ENCODE results near the gene TMEM44.

Gene TMEM44

DNA sequence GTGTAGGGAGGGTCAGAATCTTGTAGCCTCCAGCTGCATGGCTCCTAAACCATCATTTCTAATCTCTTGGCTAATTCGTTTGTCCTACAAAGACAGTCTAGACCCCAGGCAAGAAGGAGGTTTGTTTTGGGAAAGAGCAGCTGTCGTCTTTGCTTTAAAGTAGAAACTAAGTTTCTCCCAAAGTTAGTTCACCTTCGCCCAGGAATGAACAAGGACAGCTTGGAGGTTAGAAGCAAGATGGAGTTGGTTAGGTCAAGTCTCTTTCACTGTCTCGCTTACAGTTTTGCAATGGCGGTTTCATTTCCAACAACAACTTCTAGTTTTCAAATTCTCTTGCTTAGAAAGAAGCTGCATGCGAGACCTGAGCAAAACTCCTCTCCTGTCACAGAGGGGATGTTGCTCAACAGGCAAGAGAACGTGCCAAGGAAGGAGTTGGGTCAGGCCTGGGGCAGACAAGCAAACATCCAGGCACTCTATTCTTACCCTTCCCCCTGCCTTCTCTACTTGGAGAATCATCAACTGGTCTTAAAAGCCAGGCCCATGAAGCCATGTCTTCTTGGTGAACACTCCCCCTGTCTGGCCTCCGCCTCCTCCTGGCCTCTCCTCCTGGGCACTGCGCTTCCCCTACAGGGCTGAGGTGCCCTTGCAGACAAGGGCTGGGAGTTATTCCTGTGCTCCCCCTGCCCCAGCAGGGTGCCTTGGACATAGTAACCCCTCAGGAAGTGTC is 57.6 kb downstream of the TMEM44 start:
- DNase-seq, result no peak

DNA sequence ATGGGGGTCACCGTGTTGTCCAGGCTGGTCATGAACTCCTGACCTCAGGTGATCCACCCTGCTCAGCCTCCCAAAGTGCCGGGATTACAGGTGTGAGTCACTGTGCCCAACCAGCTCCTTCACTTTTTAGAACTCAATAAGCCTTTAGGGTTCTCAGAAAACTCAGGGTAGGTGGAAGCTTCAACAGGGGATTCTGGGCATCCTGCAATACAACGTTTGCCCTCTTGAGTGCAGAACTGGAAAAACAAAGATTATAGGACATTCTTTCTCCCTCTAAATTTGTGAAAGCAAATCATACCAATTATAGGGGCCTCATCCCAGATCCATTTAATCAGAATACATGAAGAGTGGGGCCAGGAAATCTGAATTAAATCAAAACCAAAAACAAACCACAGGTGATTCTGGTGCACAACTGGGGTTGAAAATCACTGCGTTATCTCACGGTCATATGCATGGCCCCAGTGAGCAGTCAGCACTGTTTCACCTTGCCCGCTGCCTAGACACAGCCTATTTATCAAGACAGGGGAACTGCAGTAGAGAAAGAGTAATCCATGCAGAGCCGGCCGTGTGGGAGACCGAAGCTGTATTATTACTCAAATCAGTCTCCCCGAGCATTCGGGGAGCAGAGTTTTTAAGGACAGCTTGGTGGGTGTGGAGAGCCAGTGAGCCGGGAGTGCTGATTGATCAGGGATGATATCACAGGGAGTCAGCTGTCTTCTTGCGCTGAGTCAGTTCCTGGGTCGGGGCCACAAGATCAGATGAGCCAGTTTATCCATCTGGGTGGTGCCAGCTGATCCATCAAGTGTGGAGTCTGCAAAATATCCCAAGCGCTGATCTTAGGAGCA is 58.4 kb downstream of the TMEM44 start:
- no peak for DNase-seq

DNA sequence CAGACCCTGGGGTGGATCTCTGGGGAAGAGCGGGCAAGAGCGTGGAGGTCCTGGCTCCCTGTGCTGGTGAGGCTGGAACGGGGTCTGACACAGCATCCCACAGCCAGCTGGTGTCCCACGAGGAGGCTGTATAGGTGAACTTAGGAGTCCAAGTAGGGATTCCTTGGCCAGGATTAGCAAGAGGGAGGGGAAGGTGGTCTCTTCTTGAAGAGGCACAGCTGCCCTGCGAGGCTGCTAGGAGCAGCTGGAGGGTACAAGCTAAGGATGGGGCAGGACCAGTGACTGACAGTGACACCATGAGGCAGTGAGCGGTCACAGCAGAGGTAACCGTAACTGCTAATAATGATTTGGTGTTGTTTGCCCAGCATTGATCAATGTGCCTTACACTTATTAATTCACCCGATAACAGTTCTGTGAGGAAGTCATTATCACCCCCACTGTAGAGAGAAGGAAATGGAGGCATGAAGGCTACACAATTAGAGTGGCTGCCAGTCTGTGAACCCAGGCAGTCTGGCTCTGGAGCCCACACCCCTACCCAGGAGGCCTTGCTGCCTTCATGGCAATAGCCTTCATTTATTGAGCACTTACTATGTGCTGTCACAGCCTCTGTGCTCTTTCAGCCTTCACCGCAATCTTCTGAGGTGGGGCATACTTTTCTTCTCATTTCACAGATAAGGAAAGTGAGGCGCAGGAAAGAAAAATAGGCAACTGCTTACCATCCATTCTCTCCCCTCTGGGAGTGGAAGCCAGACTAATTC is 59.4 kb downstream of the TMEM44 start:
- no peak for DNase-seq

DNA sequence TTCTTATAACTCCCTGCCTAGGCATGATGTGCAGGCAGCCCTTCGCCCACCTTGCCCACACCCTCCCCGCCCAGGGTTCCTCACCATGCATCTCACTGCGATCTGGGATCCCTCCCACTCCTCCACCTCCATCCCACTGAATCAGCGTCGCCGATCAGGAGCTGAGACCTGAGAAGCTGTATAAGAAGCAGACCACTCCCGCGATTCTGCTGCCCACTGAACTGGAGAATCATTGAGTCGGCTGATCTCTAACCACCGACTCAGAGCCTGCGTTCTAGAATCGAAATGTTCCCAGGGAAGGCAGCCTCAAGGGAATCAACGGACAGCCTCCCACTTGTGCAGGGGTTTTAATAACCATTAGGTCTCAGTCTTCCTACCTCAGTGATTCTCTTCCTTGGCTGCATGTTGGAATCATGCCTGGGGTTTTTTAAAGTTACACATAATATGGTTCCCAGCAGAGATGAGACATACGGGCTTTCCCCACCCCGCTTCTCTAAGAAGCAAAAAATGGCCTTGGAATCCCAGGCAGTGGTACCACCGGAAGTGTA is 60.2 kb downstream of the TMEM44 start:
- DNase-seq, result no peak

DNA sequence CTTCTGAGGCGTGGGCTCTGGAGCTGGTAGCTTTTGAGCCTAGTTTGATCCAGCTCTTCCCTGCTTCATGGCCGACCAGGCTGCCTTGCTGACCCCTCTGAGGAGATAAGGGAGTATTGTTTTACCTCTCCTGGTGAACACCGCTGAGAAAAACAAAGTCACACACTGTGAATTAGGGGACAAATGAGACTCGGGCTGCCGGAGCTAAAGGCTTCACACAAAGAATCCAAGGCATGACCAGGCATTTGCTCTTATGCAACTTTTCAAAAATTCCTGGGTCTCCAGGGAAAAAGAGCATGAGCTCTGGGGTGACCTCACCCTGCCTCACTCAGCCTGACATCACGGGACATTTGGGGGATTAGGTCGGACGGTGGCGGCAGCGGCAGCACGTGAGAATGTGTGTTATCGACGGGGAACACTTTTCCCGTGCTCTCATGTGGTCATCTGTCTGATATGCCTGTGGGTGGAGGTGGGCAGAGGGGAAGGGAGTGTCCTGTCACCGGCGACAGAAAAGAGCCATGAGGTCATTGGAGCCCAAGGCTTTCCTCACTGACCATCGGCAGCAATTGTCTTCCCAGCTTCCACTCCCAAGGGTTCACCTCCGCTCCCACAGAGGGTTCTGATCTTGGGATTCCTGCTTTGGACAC is 61.0 kb downstream of the TMEM44 start:
- DNase-seq, result no peak

DNA sequence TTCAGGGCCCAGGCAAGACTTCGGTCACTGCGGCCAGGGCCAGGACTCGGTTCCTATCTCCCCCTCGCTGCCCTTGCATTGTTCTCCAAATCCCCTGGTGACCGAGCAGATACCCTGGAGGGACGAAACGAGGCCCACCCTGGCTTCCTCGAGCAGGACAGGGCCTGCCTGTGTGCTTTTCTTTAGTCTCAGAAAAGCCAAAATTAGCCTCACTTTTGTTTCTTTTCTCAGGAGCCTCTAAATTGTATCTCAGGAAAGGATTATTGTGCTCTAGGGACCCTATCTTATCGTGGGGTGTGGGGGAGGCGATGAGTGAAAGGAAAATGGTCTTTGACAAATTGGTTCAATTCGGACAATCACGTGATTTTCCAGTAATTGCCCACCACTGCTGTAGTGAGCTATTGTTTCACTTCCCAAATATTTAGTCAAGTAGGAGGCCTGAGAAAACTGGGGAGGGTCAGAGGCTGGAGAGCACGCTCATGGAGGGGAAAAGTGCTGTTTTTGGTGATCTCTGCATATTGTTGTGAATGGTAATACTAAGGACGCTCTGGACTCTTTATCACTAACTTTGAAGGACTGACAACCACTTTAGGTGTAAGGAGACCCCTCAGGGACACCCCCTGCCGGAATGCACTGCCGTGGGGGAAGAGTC is 61.6 kb downstream of the TMEM44 start:
- no peak for DNase-seq

DNA sequence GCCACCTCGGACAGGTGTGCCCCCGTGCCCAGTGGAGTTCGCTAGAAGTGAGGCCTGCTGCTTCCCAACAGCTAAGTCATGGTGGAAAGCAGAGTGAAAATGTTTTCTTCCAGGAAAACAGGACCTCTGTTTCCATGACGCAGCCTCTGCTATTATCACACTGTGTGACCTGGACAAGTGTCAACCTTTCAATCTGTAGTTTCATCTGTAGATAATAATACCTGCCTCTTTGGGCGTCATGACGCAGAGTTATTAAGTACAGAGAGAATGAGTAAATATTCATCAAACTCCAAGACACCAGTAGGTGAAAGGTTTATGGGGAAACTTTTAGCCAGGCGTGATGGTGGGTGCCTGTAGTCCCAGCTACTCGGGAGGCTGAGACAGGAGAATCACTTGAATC is 62.3 kb downstream of the TMEM44 start:
- DNase-seq, result no peak

DNA sequence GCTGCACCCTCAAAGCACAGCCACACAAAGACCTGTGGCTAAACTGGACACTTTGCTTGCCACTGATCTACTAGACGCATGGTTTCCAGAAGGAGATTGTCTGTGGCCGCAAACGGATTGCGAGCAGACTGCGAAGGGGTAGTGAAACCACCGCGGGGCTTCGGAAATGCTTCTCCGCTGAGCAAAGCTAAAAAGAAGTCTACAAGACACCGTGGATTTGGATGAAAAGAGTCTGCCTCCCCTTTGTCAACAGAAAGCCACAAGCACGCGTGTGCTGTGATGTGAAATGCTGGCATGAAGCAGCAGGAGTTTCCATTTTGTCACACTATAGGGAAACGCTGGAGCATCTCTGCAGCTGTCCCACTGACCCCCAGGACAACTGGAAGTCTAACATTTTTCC is 63.0 kb downstream of the TMEM44 start:
- DNase-seq, result no peak

DNA sequence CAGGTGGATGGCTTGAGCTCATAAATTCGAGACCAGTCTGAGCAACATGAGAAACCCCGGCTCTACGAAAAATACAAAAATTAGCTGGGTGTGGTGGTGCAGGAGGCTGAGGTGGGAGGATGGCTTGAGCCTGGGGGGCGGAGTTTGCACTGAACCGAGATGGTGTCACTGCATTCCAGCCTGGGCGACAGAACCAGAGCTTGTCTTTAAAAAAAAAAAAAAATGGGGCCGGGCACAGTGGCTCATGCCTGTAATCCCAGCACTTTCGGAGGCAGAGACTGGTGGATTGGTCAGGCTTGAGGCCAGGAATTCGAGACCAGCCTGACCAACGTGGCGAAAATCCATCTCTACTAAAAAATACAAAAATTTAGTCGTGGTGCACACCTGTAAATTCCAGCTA is 64.0 kb downstream of the TMEM44 start:
- no peak for DNase-seq

DNA sequence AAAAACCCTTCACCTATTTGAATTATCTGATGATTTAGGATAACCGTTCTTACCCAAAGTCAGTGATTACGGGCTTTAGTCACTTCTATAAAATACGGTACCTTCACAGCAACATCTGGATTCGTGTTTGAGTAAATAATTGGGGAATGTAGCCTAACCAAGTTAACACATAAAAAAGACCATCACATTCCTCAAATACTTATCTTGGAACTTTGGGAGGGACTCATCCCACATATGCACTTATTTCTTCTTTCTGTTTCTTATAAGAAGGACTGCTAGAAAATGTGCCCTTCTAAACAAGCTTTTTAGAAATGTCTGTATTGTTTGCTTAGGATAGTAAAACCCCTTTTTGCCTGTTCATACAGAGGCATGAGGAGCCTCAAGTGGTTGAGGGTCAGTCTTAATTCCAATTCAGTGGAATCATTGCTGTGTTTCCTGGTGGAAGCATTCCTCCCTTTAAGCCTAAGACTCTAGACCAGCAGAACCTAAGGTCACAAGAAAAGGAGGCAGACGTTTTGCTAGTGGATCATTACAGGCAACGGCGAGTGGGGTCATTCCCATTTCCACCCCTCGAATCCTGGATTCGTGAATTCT is 67.5 kb downstream of the TMEM44 start:
- no peak for DNase-seq

DNA sequence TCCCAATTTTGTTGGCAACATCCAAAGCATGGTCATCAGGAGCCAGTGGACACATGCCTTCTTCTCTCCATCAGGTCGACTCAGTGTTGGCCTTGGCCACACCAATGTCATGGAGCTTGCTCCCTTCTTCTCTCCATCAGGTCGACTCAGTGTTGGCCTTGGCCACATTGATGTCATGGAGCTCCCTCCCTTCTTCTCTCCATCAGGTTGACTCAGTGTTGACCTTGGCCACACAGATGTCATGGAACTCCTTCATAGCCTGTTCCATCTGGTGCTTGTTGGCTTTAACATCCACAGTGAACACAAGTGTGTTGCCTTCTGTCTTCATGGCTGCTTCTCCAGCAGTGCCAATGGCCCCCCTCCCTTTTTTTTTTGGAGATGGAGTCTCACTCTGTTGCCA is 70.2 kb downstream of the TMEM44 start:
- no peak for DNase-seq

DNA sequence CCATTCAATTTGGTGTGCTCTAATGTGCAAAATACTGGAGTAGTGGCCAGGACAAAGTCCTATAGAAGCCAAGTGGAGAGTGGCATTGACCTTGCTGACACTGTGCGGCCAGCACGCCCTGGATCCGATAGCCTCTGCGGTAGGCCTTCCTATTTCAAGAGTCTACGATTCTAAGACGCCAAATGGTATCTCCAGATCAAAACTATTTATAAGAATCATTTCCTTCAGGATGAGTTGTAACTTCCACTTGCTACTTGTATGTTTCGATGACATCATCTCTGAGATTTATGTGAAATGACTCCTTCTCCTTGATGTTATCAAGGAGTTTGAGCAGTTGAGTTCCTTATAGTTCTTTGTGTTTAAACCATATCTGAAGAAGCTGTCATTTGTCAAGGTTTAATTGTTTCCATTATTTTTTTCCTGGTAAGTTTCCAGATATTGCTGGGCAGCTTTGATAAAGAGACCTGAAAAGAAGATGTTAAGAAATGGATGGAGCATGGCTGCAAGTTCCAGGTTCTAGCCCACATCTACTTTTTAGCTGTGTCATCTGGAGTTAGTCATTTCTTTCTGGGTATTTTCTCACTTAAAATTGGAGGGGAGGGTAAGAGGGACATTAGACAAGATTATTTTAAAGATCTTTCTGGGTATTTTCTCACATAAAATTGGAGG is 71.8 kb downstream of the TMEM44 start:
- no peak for DNase-seq

DNA sequence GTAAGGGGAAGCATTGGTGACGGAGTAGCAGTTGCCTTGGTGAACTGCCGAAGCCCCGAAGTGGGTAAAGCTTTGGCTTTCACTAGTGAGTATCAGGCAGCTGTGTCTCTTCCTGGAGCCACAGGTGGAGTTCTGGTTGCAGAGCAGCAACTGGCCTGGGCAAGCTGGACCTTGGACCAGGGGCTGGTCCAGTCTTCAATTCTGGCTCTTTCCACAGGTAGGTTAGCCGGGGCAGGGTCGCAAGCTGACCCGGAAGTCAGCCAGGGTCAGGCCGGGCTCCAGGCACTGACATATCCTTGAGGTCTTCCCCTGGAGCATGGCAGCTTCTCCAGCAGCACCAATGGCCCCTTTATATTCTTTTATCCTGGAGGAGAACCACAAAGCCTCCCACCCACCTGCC is 73.2 kb downstream of the TMEM44 start:
- no peak for DNase-seq

DNA sequence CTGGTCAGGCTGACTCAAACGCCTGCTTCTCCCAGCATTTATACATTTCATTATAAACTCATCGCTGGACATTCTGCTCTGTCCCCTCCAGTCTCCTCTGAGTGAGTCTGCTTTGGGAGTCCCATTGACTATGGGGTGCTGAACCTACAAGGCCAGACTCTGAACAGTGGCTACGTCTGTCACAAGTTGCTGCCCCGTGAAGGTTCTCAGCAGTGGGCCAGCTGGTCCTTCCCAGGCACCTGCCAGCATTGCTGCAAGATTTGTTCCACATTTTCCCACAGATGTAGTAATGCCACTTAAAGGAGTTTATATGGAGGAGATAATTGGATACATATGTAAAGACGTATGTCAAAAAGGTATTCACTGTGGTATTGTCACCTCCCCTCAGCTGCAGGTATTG is 73.7 kb downstream of the TMEM44 start:
- no peak for DNase-seq

DNA sequence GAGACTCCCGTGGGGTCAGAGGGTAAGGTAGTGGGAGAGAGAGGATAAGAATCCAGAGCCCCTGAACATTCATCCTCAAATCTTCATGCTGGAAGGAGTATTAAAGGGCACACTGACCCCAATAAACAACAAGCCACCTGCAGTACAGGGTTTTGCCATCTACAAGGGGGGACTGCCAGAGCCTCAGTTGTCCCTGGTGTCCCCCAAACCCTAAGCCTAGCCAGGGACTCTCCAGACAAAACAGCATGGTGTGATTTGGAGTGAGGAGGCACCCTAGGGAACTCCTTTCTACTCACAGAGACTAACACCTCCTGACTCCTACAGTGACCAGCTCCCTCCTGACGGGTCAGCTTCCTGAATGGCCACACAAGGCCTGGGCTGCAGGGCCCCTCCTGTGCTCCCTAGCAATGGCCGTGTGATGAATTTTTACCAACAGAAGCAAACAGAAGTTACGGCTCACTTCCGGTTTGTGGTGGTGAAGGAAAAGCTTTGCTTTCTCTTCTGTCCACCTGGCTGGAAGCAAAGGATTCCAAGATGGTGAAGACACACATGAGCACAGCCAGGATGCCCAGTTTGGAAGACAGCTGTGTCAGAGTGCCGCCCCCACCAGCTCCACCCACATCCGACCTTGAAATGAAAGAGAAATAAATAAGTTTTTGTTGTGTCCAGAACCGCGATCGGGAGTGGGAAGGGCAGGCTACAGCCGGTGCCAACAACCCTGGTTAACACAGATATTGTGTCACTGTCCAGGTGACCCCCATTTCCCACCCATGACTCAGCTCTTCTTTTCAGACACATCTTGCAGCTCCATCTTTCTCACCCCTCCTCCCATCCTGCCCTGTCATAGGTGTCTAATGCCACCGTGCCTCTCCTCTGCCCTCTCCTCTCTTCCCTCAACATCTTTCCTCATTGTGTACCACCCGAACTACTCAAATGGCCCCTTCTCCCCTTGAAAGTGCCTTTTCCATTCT is 76.8 kb downstream of the TMEM44 start:
- no peak for DNase-seq

DNA sequence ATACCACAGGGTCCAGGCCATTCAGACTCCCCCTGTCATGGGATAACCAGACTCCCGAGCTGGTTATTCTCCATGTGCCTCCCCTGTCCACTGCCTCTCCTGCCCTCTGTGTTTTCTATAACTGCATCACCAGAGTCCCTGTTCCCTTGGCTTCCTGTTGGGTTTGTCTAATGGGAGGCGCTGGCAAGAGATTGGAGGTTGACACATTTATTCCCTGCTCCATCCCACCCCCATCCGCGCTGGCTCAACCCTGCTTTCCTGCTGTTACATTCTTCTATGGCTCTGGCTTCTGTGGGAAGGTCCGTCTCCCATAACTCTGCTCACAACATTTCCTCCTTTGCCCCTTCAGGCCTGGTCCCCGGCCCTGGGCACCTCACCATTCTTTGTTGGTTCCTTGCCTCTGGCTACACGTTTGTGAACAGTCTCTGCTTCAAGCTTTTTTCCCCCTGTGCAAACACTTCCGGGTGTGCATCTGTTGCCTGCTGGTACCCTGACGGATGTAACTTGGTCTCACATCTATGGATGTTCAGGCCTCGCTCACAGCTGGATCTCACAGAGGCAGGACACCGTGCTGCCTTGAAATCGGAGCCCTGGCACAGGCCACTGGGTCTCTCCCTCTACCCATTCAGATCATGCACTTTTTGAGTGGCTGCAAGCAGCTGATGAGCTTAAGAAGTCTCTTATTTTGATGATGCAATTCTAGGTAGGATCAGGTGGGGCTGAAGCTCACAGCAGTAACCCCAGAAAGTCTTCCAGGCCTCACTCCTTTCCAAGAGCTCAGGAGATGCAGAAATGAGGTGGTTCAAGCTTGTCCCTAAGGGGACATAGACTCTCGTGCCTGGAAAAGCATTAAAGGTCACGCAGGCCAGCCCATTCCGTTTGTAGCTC is 77.8 kb downstream of the TMEM44 start:
- no peak for DNase-seq

DNA sequence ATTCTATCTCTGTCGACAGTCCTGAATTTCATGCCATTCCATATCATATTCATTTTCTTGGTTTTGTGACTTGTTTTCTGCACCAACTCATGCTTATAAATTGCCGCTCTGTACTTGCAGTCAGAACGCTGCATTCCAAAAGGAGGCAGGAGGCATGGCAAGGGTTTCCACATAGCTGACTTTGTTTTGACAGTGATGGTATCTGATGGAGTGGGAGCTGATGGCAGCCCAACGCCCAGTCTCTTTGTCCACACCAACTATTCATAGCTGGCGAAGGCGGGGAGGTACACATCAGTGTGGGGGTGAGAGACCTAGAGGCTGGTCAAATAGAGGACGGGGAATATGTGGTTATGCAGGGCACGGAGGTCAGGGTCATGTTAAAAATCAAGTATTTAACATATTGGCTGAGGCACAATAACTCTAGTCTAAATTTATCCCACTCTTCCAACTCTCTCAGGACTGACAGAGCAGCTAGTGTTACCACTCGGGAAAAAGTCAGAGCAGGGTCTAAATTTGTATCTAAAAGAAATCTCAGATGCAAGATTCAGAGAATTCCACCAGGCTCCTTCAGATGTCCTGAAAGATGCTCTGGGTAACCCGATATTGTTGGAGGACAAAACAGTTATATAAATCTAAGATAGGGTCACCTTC is 78.6 kb downstream of the TMEM44 start:
- no peak for DNase-seq

DNA sequence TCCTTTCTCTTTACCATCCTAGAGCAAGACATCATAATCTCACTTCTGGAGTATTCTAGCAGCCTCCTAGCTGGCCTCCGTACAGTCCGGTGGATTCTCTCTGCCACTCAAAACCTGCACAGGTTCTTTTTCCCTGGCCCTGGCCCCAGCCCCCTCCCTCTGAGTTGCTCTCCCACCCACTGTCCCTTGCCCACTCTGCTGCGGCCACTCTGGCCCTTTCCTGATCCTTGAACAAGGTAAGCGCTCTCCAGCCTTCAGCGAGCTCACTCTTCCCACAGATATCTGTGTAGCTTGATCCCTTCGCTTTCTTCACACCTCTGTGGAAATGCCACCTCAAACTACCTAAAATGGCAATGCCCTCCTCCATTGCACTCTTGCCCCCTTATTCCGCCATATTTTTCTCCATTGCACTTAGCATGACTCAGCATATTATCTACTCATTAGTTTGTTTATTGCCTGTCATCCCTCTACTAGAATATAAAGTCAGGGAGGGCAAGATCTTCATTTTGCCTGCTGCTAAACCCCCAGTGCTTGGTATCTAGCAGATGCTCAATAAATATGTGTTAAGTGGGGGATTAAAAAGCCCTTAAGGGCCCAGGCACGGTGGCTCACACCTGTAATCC is 80.8 kb downstream of the TMEM44 start:
- no peak for DNase-seq

Data from left hindlimb (tissue), 1 donor.